Inflammatory macrophage (primary cell): Measurements from ENCODE around the gene MMP23B.

Experiments used
- DNase-seq, 2 donors: peaks; one replicate each; pipeline ENCODE4 v3.0.0-alpha.2; 2020 to 2022

MMP23B gene

DNA sequence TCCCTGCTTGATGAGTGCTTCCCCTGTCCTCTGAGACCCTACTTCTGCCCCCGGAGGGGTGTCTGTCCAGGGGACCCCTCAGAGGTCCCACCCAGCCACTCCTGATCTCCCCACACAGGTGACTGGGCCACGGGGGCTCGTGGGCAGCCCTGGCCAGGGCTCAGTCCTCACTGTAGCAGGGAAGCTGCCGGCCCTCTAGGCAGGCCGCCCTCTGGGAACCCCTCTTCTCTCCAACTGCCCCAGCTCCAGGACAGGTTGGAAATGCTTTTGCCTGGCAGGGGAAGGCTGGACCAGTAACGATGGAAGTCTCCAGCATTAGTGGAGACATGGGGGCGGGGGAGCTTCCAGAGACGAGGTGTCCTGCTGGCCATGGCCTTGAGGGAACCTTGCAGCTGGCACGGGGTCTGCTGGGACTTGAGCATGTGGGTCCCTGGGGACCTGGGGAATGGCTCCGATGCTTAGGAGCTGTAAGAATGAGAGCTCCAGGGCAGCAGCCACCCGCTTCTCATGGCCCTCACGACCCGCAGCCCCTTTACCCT lies 28.9 kb upstream of the MMP23B start:
- no peak for DNase-seq

DNA sequence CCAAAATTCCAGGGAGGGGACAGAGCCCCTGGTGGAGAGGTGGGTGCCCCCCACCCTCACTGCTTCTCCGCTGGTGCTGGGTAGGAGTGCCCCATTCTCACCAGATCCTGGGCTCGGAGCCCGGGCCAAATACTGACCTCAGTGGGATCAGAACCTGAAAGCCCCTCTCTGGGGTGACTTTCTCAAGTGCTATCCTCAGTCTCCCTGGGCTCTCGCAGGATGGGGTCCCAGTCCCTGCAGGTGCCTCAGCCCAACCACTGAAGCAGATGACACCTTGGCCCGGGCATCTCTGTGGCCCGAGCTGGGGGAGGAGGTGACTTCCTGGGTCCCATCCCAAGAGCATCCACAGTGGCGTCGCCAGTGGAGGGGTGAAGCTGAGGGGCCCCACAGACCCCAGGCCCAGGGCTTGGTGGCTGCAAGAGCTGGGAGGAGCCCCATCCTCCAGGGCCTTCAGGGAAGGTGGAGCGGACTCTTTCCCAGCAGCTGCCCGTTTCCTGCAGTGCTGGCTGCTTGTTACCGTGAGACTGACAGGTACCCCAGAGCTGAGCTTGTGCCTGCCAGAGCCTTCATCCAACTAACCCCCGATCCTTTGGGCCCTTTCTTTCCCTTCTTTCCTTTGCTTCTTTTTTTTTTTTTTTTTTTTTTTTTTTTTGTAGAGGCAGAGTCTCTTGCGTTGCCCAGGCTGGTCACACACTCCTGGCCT lies 28.2 kb upstream of the MMP23B start:
- DNase-seq = no peak

DNA sequence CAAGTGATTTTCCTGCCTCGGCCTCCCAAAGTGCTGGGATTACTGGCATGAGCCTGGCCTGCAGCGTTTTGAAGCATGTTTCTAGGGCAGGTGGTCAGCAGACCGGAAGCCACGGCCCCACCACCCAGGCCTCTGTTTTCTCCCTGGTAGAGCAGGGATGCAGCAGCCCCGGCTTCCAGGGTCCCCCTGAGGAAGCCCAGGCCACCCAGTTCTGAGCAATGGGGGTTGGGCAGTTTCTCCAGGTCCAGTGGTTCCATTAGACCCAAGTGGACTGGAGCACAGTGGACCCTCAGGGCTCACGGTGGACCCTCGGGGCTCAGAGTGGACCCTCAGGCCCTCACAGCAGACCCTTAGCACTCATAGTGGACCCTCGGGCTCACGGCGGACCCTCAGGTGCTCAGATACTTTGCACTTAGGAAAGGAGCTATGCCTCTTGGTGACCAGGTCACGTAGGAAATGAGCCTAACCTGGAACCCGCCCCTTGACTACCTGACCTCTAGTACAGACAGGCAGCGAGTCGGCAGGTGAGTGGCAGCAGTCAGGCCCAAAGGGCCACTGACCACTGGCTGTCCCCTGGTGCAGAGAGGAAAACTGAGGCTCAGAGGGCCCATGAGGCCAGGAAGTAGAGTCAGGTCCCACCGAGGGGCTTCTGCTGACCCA lies 27.5 kb upstream of the MMP23B start:
- DNase-seq = no peak

DNA sequence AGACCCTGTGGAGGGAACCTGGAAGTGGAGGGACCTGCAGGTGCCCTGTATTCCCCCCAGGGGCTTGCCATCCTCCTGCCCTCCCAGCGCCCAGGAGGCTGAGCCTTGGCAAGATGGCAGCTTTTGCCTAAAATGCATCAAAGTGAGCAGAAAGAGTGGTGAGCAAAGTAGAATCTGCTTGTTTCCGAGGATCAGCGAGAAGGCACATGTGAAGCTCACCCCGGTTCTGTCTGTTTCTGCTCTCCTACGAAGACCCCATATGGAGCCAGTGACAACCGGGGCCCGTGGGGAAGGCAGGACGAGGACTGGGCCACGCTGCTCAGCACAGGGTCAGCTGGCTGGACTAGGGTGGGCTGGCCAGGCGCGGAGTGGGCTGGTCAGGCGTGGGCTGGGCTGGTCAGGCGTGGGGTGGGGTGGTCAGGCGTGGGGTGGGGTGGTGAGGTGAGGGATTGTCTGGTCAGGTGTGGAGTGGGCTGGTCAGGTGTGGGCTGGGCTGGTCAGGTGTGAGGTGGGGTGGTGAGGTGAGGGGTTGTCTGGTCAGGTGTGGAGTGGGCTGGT lies 26.9 kb upstream of the MMP23B start:
- DNase-seq = no peak

DNA sequence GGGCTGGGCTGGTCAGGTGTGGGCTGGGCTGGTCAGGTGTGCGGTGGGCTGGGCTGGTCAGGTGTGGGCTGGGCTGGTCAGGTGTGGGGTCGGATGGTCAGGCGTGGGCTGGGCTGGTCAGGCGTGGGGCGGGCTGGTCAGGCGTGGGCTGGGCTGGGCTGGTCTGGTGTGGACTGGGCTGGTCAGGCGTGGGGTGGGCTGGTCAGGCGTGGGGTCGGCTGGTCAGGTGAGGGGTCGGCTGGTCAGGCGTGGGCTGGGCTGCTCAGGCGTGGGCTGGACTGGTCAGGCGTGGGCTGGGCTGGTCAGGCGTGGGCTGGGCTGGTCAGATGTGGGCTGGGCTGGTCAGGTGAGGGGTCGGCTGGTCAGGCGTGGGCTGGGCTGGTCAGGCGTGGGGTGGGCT lies 26.2 kb upstream of the MMP23B start:
- DNase-seq = no peak

DNA sequence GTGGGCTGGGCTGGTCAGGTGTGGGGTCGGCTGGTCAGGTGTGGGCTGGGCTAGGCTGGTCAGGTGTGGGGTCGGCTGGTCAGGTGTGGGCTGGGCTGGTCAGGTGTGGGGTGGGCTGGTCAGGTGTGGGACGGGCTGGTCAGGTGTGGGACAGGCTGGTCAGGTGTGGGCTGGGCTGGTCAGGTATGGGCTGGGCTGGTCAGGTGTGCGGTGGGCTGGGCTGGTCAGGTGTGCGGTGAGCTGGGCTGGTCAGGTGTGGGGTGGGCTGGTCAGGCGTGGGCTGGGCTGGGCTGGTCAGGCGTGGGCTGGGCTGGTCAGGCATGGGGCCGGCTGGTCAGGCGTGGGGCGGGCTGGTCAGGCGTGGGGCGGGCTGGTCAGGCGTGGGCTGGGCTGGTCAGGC lies 25.7 kb upstream of the MMP23B start:
- DNase-seq = no peak

DNA sequence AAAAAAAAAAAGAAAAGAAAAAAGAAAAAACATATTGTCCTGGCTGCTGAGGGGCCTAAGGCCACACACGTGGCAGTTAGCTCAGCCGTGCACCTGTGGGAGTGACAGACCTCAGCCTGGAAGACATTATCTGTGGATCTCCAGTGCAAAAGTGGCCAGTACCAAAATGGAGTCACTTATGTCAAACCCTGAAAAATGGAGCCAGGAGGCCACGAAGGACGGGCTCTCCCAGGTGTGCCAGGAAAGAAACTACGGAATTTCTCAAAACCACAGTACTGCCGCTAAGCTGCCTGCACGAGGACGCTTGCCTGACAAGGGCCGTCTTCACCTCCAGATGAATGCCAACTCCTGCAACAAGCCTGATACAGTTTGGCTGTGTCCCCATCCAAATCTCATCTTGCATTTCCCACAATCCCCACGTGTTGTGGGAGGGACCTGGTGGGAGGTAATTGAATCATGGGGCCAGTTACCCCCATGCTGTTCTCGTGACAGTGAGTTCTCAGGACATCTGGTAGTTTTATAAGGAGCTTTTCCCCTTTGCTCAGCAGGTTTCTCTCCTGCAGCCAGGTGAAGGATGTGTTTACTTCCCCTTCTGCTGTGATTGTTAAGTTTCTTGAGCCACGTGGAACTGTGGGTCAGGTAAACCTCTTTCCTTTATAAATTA lies 22.0 kb upstream of the MMP23B start:
- peak; percentile 5 to 32 for DNase-seq

DNA sequence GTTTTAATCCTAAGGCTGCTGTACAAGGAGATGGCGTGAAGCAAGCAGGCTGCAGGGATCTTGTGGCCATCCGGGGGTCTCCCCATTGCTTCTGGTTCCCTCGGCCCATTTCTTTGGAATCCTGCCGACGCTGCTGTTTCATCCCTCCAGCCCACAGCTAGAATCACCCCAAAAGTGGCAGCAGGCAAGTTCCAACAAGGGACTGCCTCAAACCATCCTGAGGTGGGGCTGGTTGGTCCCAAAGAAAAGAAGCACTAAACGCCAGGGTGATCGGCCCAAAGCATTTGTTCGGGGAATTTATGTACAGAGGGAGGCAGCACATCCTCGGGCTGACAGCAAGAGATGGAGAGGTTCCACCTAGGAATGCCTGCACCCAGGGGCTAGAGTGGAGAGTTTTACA lies 21.2 kb upstream of the MMP23B start:
- no peak for DNase-seq

DNA sequence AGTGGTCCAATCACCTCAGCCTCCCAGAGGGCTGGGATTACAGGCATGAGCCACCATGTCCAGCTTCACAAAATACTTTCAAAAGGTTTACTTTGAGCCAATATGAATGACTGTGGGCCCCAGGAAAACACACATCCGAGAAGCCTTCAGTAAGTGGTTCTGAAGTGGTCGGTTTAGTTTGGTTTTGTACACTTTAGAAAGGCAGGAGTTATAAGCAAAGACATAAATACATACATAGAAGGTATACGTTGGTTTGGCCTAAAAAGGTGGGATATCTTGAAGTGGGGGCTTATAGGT lies 19.9 kb upstream of the MMP23B start:
- DNase-seq = no peak

DNA sequence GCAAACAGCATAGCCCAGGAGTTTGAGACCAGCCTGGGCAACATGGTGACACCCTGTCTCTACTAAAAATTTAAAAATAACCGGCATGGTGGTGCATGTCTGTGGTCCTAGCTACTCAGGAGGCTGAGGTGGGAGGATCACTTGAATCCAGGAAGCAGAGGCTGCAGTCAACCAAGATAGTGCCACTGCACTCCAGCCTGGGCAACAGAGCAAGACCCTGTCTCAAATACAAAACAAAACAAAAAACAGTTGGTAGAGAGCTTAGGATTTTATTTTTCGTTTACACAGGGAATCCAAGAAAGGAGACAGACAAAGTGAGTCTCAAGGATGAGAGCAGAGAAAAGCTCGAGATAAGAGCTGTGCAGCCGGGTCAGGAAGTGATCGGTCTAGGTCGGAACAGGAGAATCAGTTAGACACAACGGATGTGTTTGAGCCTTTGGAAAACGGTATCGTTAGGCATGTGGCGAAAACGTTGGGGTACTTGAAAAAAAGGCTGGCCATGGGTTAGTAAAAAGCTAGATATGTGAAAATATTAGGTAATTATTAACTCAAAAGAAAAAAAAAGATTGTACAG lies 18.4 kb upstream of the MMP23B start:
- no peak for DNase-seq

DNA sequence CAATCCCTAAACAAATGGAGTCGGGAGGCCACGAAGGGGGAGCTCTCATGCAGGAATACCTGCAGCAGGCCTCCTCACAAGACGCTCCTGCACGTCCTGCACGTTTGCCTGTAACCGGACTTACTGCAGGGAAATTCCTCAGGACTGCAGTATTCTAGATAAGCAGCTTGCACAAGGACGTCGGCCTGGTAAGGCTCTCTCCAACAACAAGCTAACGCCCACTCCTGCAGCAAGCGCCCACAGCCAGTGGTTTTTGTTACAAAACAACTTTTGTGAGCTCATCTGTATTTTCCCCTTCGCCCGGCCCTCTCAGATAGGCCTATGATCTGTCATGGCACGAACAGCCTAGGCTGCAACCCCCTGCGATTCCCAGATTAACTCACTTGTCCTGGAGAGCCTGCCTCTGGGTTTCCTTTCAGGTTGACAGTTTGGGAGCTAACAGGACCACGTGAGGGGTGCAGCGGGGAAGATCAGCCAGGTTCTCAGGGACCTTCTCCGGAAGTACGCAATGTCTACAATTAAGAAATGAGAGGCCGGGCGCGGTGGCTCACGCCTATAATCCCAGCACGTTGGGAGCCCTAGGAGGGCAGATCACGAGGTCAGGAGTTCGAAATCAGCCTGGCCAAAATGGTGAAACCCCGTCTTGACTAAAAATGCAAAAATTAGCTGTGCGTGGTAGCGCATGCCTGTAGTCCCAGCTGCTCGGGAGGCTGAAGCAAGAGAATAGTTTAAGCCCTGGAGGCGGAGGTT lies 17.6 kb upstream of the MMP23B start:
- peak; percentile 96 to 97 for DNase-seq

DNA sequence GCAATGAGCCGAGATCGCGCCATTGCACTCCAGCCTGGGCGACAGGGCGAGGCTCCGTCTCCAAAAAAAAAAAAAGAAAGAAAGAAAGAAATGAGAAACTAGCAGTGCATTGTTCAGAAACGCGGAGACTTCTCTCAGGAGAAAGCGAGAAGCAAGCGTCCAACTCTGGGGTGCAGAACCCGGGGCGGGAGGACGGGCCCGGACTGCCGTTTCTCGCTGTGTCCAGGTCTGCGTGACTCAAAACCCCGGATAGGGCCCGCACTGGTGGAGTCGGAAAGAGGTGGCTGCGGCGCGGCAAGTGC lies 17.1 kb upstream of the MMP23B start:
- no peak for DNase-seq

DNA sequence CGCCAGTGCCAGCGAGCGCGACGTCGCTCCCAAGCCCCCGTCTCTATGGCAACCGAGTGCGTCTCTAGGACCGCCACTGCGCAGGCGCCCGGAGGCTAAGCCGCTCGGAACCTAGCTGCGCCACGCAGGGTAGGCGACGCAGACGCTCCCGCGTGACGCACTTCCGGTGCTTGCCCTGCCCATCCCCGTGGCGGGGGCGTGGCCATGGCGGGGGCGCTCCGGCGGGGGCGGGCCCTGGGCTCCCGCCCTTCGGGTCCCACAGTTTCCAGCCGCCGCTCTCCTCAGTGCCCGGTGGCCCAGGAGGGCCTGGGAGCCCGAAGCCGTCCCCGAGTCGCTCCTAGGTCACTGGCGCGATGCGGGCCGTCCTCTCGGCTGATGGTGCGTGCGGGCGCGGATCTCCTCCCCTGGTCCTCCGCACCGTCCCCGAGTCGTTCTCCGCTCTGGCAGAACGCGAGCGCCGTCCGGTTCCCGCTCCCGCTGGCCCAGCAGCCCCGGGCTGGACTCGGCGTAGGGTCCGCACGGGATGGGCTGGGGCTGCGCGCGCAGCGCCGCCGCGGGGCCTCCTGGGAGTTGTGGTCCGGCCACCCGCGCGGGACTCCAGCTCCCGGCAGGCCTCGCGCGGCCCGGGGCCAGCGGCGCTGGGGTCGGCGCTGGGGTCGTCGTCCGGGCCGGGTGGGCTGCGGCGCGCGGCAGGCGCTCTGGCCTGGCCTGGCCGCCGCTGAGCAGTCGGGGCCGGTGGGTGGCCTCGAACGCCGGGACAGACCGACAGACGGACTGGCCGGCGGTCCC lies 16.5 kb upstream of the MMP23B start, which contains the start of gene MIB2:
MIB2 (plus strand) TSS at position 245 of the 789 bp plus-strand sequence. CDS start 7,953 bp downstream, outside the sequence.
- DNase-seq = peak; percentile 97 to 98

DNA sequence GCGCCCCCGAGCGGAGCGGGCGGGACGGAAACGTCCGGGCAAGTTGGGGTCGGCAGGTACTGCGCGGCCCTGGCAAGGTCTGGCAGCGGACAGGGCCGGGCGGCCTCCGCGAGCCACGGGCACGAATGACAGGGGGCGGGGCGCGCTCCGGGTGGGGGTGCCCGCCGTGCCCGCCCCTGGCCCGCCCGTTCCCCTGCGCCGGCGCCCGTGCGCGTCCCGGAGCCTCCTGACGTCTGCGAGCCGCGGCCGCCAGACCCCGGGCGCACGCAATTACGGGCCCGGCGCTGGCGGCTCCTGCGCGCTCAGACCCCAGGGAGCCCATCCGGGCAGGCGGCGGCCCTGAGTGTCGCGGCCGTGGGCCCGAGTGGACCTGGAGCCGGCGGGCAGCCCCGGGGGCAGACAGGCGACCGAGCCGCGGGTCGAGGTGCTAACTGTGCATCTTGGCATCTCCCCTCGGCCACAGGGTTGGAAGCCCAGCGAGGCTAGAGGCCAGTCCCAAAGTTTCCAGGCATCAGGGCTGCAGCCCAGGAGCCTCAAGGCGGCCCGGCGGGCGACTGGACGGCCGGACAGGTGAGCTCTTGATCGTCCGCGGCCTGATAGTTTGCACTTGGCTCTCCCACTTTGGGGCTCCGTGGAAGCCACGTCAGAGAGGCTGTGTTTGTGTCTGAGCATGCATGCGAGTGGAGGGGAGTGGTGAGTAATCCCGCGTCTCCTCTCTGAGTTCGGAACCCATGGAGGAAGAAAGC lies 15.8 kb upstream of the MMP23B start:
- DNase-seq = peak; percentile 14 to 58

DNA sequence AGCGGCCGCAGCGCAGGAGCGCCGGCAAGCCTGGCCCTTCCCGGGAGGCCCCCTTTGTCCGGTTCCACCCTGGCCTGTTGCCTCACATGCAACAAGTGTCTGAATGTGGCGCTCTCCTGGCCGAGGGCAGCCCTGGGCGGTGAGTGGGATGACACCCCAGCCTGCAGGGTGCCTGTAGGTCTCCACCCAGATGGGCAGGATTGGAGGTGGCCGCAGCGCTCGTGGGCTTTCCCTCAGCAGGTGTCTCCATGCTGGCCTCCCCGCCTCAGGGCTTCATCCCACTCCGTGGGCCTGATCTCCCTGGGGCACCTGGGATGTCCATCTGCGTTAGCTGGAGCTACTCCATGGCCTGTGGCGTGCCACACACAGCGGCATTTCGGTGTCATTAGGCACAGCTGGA lies 15.1 kb upstream of the MMP23B start:
- no peak for DNase-seq

DNA sequence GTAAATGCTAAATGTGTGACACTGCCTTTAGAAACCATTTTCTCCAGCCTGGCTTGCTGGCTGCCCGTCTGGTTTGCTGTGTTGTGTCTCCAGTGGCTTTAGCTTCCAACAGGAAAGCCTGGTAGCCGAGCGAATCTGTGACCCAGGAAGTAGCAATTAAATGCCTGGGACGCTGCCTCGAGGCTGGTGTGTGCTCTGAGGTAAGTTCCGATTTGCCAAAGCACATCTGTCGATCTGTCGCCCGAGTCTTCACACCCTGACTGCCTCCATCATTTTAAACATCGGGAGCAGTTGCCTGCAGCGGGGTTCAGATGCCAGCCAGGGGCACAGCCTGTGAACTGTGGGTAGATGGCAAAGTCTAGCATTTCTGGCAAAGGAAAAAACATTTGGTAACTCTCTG lies 14.5 kb upstream of the MMP23B start:
- no peak for DNase-seq

DNA sequence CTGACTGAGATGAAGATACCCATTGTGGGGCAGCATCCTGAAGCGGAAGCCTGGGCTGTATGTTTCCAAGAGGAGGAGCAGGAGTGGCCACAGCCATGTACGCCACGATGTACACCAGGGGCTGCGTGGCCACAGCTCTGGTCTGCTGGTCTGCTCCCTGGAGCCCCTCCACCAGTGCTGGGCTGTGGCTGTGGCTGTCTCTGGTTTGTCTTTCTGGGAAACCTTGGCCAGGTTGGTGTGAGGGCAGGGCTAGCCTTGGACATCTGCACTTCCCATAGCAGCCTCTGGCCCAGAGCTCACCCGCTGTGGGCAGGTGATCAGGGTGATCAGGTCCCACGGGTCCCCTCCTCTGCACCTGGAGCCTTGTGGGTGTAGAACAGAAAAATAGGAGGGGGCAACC lies 14.0 kb upstream of the MMP23B start:
- no peak for DNase-seq

DNA sequence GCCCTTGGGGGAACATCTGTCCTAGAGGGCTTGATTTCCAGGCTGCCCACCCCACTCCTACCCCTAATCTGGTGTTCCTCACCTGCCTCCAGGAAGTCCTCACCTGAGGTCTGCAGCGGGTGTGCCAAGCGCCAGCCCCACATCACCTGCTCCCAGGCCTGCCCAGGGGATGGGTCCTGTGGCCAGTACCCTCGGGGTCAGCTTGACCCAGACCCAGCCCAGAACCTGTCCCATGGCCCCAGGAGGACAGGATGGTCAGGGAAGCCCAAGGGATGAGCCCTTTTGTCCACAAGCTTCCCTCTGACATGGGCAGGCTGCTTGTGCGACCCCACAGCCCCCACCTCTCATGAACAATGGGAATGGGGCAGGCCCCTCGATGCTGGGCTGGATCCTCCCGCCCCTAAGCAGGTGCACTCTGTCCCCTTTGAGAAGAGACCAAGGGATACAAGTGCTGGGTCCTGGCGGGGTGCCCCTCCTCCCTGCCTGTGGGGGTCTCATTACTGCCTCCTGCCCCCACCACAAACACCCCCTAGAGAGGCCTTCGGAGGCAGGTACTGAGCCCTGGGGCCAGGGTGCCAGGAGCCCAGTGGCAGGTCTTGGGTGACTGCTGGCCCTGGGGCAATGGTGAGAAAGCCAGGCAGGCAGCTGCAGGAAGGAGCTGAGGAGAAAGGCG lies 13.4 kb upstream of the MMP23B start:
- no peak for DNase-seq

DNA sequence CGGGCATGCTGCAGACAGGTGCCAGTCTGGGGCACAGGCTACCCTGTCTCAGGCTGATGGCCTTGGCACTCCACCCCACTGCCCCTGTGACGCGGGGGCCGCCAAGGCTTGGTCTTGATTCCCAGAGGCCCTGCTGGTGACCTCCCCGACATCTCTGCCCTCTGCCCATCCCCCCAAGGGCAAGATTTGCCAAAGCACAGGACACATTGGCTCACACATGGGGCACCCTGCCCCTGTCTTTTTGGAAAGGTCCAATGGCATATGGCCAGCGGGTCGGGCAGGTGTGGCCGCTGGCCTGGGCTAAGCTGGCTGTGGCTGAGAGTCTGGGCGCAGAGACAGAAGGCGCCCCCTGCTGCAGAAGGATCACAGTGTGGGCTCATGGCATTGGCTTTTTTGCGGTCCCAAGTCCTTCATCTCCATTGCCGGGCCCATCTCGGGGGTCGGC lies 12.0 kb upstream of the MMP23B start:
- peak; percentile 6 to 35 for DNase-seq

DNA sequence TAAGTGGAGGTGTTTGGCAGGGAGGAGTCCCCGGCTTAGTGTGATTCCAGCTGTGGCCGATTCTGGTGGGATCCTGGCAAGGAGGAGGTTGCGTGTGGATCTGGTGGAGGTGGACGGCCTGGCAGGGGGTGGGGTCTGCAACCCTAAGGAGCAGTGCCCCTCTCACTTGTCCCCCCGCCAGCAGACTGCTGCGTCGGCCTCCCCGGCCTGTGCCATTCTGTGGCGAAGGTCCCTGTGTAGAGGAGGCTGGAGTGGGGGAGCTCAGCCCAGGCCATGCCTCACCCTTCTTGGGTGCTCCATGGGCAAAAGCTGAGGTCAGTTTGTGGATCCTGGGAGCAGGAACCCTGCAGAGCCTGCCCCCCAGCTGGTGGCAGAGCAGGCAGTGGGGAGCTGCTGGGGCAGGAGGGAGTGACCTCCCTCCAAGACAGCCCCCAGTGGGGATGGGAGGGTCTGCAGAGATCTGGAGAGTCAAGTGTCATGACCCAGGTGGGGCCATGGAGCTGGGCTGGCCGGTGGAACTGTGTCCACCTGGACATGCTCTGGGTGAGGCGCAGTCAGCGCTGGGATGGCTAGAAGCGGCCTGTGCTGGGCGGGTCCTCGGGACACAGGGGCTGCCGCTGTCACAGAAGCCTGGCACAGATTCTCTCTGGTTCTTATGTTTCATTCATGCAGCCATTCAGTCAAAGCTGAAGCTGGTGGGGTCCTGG lies 11.4 kb upstream of the MMP23B start:
- no peak for DNase-seq
